IMR-90 (cell line): ENCODE data around the gene TIGD7. TPM values are rescaled to one million over a fixed set of nuclear protein-coding genes. Genes with fewer than 3 reads are reported as not detected.
A peak's percentile ranks its signal among the peaks of the same experiment; 100 is the strongest.

ENCODE experiments used
- ATAC-seq: fragments of 200-7000 bp; cut with Tn5 transposase; 2 replicates; pipeline ENCODE4 v1.9.1; 2020; ENCODE audit warnings: low read depth, mild to moderate bottlenecking, moderate library complexity
- BruUV-seq: library from RNA; stranded (reverse); fragments of 400-500 nt; replicated peaks from 2 replicates; lab custom pipeline; 2021; lab: Mats Ljungman, UMichigan
- CTCF ChIA-PET: fragments of 300-600 bp; formaldehyde crosslinking; extraction: SDS; loops from one replicate; lab custom pipeline; 2021; ENCODE audit warnings: antibody characterized with exemption; lab: Yijun Ruan, JAX
- POLR2A ChIA-PET: fragments of 300-600 bp; sonication (Branson Sonifier 250); formaldehyde crosslinking; loops from one replicate; lab custom pipeline; 2022; ENCODE audit warnings: antibody characterized with exemption; ENCODE audit not compliant: unreplicated experiment; lab: Charles Lee
- DNase-seq: peaks from one replicate; pipeline ENCODE4 v3.0.0; 2013
- H2AFZ ChIP-seq: replicated peaks from 2 replicates; pipeline ENCODE3; 2013; ENCODE audit warnings: low read length, mild to moderate bottlenecking; ENCODE audit not compliant: poor library complexity
- H2AK5ac ChIP-seq: 2 replicates; pipeline ENCODE4 v1.6.1; 2013; ENCODE audit warnings: low read depth, low read length, inconsistent platforms
- H2AK9ac ChIP-seq: replicated peaks from 2 replicates; pipeline ENCODE3; 2013; ENCODE audit warnings: mild to moderate bottlenecking, low read depth, low read length, moderate library complexity; ENCODE audit not compliant: poor library complexity
- H2BK120ac ChIP-seq: 2 replicates; pipeline ENCODE4 v1.6.1; 2013; ENCODE audit warnings: low read depth, low read length, inconsistent platforms
- H2BK15ac ChIP-seq: 3 replicates; pipeline ENCODE4 v1.6.1; 2013; ENCODE audit warnings: low read depth, low read length, inconsistent platforms
- H2BK20ac ChIP-seq: 2 replicates; pipeline ENCODE4 v1.6.1; 2013; ENCODE audit warnings: low read depth, mild to moderate bottlenecking, inconsistent platforms, low read length, moderate library complexity
- H2BK5ac ChIP-seq: 2 replicates; pipeline ENCODE4 v1.6.1; 2013; ENCODE audit warnings: mild to moderate bottlenecking, low read depth, low read length, inconsistent platforms; ENCODE audit not compliant: poor library complexity, severe bottlenecking
- H3K14ac ChIP-seq: replicated peaks from 2 replicates; pipeline ENCODE4 v1.6.1; 2013; ENCODE audit warnings: low read depth, low read length, inconsistent platforms
- H3K18ac ChIP-seq: 2 replicates; pipeline ENCODE4 v1.6.1; 2013; ENCODE audit warnings: low read depth, low read length, control low read depth
- H3K23ac ChIP-seq: 2 replicates; pipeline ENCODE4 v1.6.1; 2013; ENCODE audit warnings: low read depth, low read length, inconsistent platforms
- H3K27ac ChIP-seq: 2 replicates; pipeline ENCODE4 v1.5.1; 2013; ENCODE audit warnings: mild to moderate bottlenecking, control low read depth, low read length; ENCODE audit not compliant: insufficient read depth
- H3K27me3 ChIP-seq: 2 replicates; pipeline ENCODE4 v1.6.1; 2013; ENCODE audit warnings: low read length; ENCODE audit not compliant: control insufficient read depth, insufficient read depth
- H3K36me3 ChIP-seq: 2 replicates; pipeline ENCODE4 v1.6.1; 2013; ENCODE audit warnings: low read length, mixed read lengths; ENCODE audit not compliant: control insufficient read depth, insufficient read depth
- H3K4ac ChIP-seq: 2 replicates; pipeline ENCODE4 v1.6.1; 2013; ENCODE audit warnings: low read depth, low read length, inconsistent platforms
- H3K4me1 ChIP-seq: 2 replicates; pipeline ENCODE4 v1.6.1; 2013; ENCODE audit warnings: low read length, mixed read lengths; ENCODE audit not compliant: control insufficient read depth, insufficient read depth
- H3K4me2 ChIP-seq: 2 replicates; pipeline ENCODE4 v1.6.1; 2013; ENCODE audit warnings: low read depth, mild to moderate bottlenecking, control low read depth, low read length, moderate library complexity
- H3K4me3 ChIP-seq: 2 replicates; pipeline ENCODE4 v1.5.1; 2013; ENCODE audit warnings: low read depth, mild to moderate bottlenecking, control low read depth, low read length, moderate library complexity; ENCODE audit not compliant: insufficient read depth
- H3K56ac ChIP-seq: 2 replicates; pipeline ENCODE4 v1.6.1; 2013; ENCODE audit warnings: low read length, inconsistent platforms; ENCODE audit not compliant: insufficient read depth; ENCODE audit errors: extremely low read depth
- H3K79me1 ChIP-seq, 2 experiments: 2 replicates each; pipeline ENCODE4 v1.6.1; 2013; ENCODE audit warnings: low read length in 2 of 2, inconsistent platforms in 1 of 2, low read depth in 1 of 2
- H3K9ac ChIP-seq: 2 replicates; pipeline ENCODE4 v1.6.1; 2013; ENCODE audit warnings: low read depth, low read length, control low read depth
- H3K9me1 ChIP-seq: 2 replicates; pipeline ENCODE4 v1.6.1; 2013; ENCODE audit warnings: low read length, inconsistent platforms; ENCODE audit not compliant: insufficient read depth
- H3K9me3 ChIP-seq: 2 replicates; pipeline ENCODE4 v1.6.1; 2013; ENCODE audit warnings: low read length; ENCODE audit not compliant: control insufficient read depth, insufficient read depth
- H4K20me1 ChIP-seq: 2 replicates; pipeline ENCODE4 v1.6.1; 2013; ENCODE audit warnings: low read length, inconsistent platforms; ENCODE audit not compliant: insufficient read depth
- H4K5ac ChIP-seq: 2 replicates; pipeline ENCODE4 v1.6.1; 2013; ENCODE audit warnings: mild to moderate bottlenecking, low read depth, low read length, control low read depth
- H4K8ac ChIP-seq, 2 experiments: 2 replicates each; pipeline ENCODE4 v1.6.1; 2013; ENCODE audit warnings: low read depth in 2 of 2, low read length in 2 of 2, control low read depth in 1 of 2, inconsistent platforms in 1 of 2
- H4K91ac ChIP-seq: 2 replicates; pipeline ENCODE4 v1.6.1; 2013; ENCODE audit warnings: low read depth, low read length, inconsistent platforms; ENCODE audit not compliant: insufficient read depth
- CEBPB ChIP-seq: IDR thresholded peaks from 2 replicates; pipeline ENCODE4 v1.6.1; 2012; ENCODE audit warnings: low read depth, low read length, improper control_type of control experiment
- CHD1 ChIP-seq: IDR thresholded peaks from 2 replicates; pipeline ENCODE4 v1.6.1; 2012; ENCODE audit warnings: low read depth, low read length, improper control_type of control experiment
- MAZ ChIP-seq: IDR thresholded peaks from 2 replicates; pipeline ENCODE4 v1.6.1; 2012; ENCODE audit warnings: low read depth, mild to moderate bottlenecking, low read length, improper control_type of control experiment, moderate library complexity, borderline replicate concordance
- NFE2L2 ChIP-seq: fragments of 150-350 bp; IDR thresholded peaks from 2 replicates; pipeline ENCODE4 v1.6.1; 2016; ENCODE audit warnings: low read depth, mild to moderate bottlenecking, low read length
- POLR2A ChIP-seq: IDR thresholded peaks from 2 replicates; pipeline ENCODE4 v1.6.1; 2012; ENCODE audit warnings: mild to moderate bottlenecking, low read depth, low read length
- RCOR1 ChIP-seq: IDR thresholded peaks from 2 replicates; pipeline ENCODE4 v1.6.1; 2012; ENCODE audit warnings: mild to moderate bottlenecking, low read length, improper control_type of control experiment; ENCODE audit not compliant: insufficient replicate concordance
- RFX5 ChIP-seq: IDR thresholded peaks from 2 replicates; pipeline ENCODE4 v1.8.0; 2012; ENCODE audit warnings: low read depth, mild to moderate bottlenecking, low read length, moderate library complexity
- WGBS, 2 experiments: methylation state at CpG; one replicate each; pipeline versions ENCODE4 v1.1.5 to v1.1.7; 2013; ENCODE audit warnings: missing lambda C conversion rate in 2 of 2; ENCODE audit not compliant: insufficient read length in 1 of 2; ENCODE audit errors: extremely low coverage in 2 of 2; 5-methylcytosine and 5-hydroxymethylcytosine counted together
- dilution Hi-C: fragments of 300-500 bp; cut with HindIII; formaldehyde crosslinking; loops from one replicate; pipeline ENCODE4 v1.14.3; 2018; ENCODE audit warnings: low sequenced_read_pairs; ENCODE audit not compliant: unreplicated experiment
- in situ Hi-C: fragments of 300-500 bp; cut with MboI; formaldehyde crosslinking; loops from 3 replicates; pipeline ENCODE4 v1.14.3; 2019; ENCODE audit warnings: low sequenced_read_pairs, inconsistent platforms, mixed read lengths
- intact Hi-C: fragments of 100-400 bp; cut with micrococcal nuclease; formaldehyde crosslinking; loops from 2 replicates; pipeline ENCODE4 v1.10.0; 2022
- polyA plus RNA-seq, 3 experiments: library from polyadenylated mRNA; depleted of rRNA; stranded (reverse); fragments of >200 nt; gene quantifications; 2 replicates each; pipeline ENCODE4 v1.2.3, GENCODE V29; 2012; ENCODE audit warnings: low replicate concordance in 1 of 3
- total RNA-seq: library from RNA; depleted of rRNA; stranded (reverse); fragments of >200 nt; gene quantifications from 2 replicates; pipeline ENCODE4 v1.2.3, GENCODE V29; 2012

The TIGD7 gene
- total and polyA plus RNA-seq, 2 of the 4 experiments (the other 2 are of a cell fraction): 2.5 to 2.7 TPM

DNA sequence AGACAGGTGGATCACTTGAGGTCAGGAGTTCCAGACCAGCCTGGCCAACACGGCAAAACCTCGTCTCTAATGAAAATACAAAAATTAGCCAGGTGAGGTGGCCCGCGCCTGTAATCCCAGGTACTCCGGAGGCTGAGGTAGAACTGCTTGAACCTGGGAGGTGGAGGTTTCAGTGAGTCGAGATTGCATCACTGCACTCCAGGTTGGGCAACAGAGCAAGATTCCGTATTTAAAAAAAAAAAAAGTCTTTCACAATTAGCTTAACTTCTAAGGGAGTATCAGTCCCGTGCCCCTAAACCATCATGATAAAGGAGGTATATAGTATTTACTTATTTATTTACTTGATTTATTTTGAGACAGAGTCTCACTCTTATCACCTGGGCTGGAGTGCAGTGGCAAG lies 45.4 kb downstream of the TIGD7 start:
- ATAC-seq (no peak), DNase-seq (no peak)
- no peak overlapping the region for H2AK9ac ChIP-seq
- H2BK15ac ChIP-seq: no peak overlapping the region
- H2BK120ac ChIP-seq: no peak overlapping the region
- no peak overlapping the region for H3K4me3 ChIP-seq
- in situ Hi-C loops (no loop called here), dilution Hi-C loops (no loop called here), intact Hi-C loops (loop anchor here (5.0 kb wide), 1 partner anchor 73 kb away; the partner anchor contains the start of gene OR1F1)
- H3K79me1 ChIP-seq: peaks cover 0 to 3% of the 10 kb centered on the region in 2 experiments; a peak in 2 of 4 replicates
- no peak overlapping the region for H3K23ac ChIP-seq
- H3K27ac ChIP-seq: no peak overlapping the region
- no peak overlapping the region for H3K9ac ChIP-seq
- H3K56ac ChIP-seq: no peak overlapping the region
- no peak overlapping the region for H3K4ac ChIP-seq
- peaks cover 8% of the 10 kb centered on the region; the same call in 1 of the 2 replicates for H3K27me3 ChIP-seq
- no CpG with 5 or more reads among the region's 8 CpGs for WGBS, 2 experiments
- H2BK20ac ChIP-seq: no peak overlapping the region
- 0 out of 2 replicates have a peak, but pooled peaks cover 1% of the 10 kb centered on the region for H3K4me1 ChIP-seq
- no peak overlapping the region for H3K4me2 ChIP-seq
- no peak overlapping the region for H3K14ac ChIP-seq
- H3K18ac ChIP-seq: no peak overlapping the region
- no peak for TF ChIP-seq MAZ
- no peak for TF ChIP-seq POLR2A
- TF ChIP-seq CEBPB: 0 out of 2 replicates have a peak, but pooled peaks have one; percentile 4
- no peak for TF ChIP-seq RCOR1
- TF ChIP-seq CHD1: no peak
- TF ChIP-seq NFE2L2: no peak
- no peak for TF ChIP-seq RFX5
- H2AFZ ChIP-seq: no peak overlapping the region
- H2AK5ac ChIP-seq: no peak overlapping the region
- H3K36me3 ChIP-seq: no peaks in the 10 kb centered on the region
- H4K91ac ChIP-seq: no peak overlapping the region
- no peak overlapping the region for H2BK5ac ChIP-seq
- no TSS peak for BruUV-seq
- no peak overlapping the region for H4K5ac ChIP-seq
- no peaks in the 10 kb centered on the region for H4K20me1 ChIP-seq
- ChIA-PET POLR2A (no interaction called here), CTCF (no interaction called here)
- no peaks in the 10 kb centered on the region; the same call in 1 of the 2 replicates for H3K9me1 ChIP-seq
- no peak overlapping the region for H4K8ac ChIP-seq
- no peaks in the 10 kb centered on the region; the same call in 1 of the 2 replicates for H3K9me3 ChIP-seq
